Small intestine (tissue), 7 donors: ENCODE measurements around the gene IGF1R. TPM values are rescaled to one million over a fixed set of nuclear protein-coding genes. Genes with fewer than 3 reads are reported as not detected.

Source experiments
- DNase-seq, 2 donors: peaks; one replicate each; pipeline versions ENCODE4 v3.0.0 to v3.0.0-alpha.2; 2013
- FAIRE-seq: peaks from 2 replicates; lab custom pipeline; 2012; peaks lifted over from hg19 to GRCh38; lab: Jason Lieb, UNC
- H3K27ac ChIP-seq, 3 donors: one replicate each; pipeline ENCODE4 v1.5.1; 2013; ENCODE audit warnings: low read length in 2 of 3, mild to moderate bottlenecking in 2 of 3, control low read depth in 1 of 3, inconsistent platforms in 1 of 3, low read depth in 1 of 3, moderate library complexity in 1 of 3
- H3K27me3 ChIP-seq, 3 donors: one replicate each; pipeline ENCODE4 v1.6.1; 2013; ENCODE audit warnings: low read length in 3 of 3, inconsistent platforms in 1 of 3; ENCODE audit not compliant: control insufficient read depth in 3 of 3, insufficient read depth in 3 of 3
- H3K36me3 ChIP-seq, 3 donors: one replicate each; pipeline ENCODE4 v1.6.1; 2013; ENCODE audit warnings: low read length in 3 of 3, inconsistent platforms in 1 of 3, low read depth in 1 of 3, mild to moderate bottlenecking in 1 of 3, moderate library complexity in 1 of 3; ENCODE audit not compliant: control insufficient read depth in 3 of 3, insufficient read depth in 2 of 3
- H3K4me1 ChIP-seq, 3 donors: one replicate each; pipeline ENCODE4 v1.6.1; 2013; ENCODE audit warnings: low read length in 2 of 3, inconsistent platforms in 1 of 3, low read depth in 1 of 3, mild to moderate bottlenecking in 1 of 3, moderate library complexity in 1 of 3; ENCODE audit not compliant: control insufficient read depth in 3 of 3, insufficient read depth in 2 of 3
- H3K4me3 ChIP-seq, 3 donors: one replicate each; pipeline ENCODE4 v1.5.1; 2013; ENCODE audit warnings: low read length in 3 of 3, control low read depth in 1 of 3, inconsistent platforms in 1 of 3, low read depth in 1 of 3, mild to moderate bottlenecking in 1 of 3, moderate library complexity in 1 of 3
- H3K9me3 ChIP-seq, 2 donors: one replicate each; pipeline ENCODE4 v1.6.1; 2013; ENCODE audit warnings: low read depth in 1 of 2, low read length in 1 of 2; ENCODE audit not compliant: control insufficient read depth in 2 of 2, insufficient read depth in 1 of 2
- WGBS, 3 donors: extraction: QIAGEN DNeasy Blood & Tissue Kit; methylation state at CpG; one replicate each; pipeline ENCODE4 v1.1.7; 2013; 5-methylcytosine and 5-hydroxymethylcytosine counted together
- polyA plus RNA-seq, 4 donors: library from polyadenylated mRNA; stranded (reverse) in 3 of 4; unstranded in 1 of 4; fragments of 200-250 nt in 3 of 4; fragments of 120-200 nt in 1 of 4; gene quantifications; one replicate each; pipeline versions ENCODE4 v1.2.1 to v1.2.3, GENCODE V29; 2013
- donor health status: healthy with polysubstance abuse.
- donor health status: control.
- donor health status: control.
- donor health status: Bipolar disorder and iron deficiency.
- donor health status: healthy.

The IGF1R gene
- polyA plus RNA-seq, 4 donors, result 0.54 to 27.9 (median 3.8) TPM

- DNase-seq, result peak in 1 of 2 donors; percentile 46
- no peak for FAIRE-seq
- H3K27ac ChIP-seq, result peak overlapping the region in 2 of 3 donors; percentile 17 to 75
These were observed 151.4 kb downstream of the IGF1R start for GRCh38 chr15:98799461-98800390.

DNA sequence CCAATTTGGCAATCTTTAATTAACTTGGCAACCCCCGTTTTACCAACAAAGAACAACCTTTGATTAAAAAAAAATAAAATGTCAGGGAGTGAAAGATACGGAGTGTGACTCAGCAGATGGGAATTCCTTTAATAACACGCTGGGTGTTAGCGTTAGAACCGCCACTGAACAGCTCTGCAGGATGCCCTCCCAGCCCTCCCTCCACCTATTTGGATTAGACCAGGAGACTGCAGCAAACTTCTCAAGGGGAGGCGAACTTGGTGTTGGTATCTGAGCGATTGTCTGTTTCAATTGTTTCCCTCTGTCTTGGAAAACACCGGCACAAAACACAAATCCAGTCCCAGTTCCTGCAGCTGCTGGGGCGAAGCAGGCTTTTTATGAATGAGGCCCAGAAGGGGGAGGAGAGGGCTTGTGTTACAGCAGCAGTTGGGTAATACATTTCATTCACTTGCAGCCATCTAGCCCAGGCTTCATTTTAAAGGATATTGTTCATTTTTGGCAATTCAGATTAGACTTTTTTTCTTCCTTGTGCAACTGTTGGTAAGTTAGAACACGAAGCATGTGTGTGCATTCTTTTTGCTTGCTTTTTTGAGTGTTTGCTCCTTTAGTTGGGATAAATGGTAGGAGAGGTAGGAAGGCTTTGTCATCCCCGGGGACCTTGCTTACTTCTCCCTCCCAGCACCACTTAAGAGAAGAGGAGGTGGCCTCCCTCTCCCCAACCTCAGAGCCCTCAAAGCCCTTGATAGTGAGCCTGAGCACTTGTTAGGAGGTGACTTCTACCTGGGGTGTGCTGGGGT, 152.3 kb downstream of the IGF1R start:
- Histone ChIP-seq H3K9me3 (no peaks in the 10 kb centered on the region), H3K4me1 (peaks cover 15 to 69% (median 16%) of the 10 kb centered on the region in 3 donors), H3K27ac (peak overlapping the region in 2 of 3 donors; percentile 40 to 75), H3K4me3 (no peak overlapping the region), H3K36me3 (no peaks in the 10 kb centered on the region), H3K27me3 (no peaks in the 10 kb centered on the region)
- no peak for FAIRE-seq
- peak; percentile 75 to 91 for DNase-seq
- WGBS, 3 donors, result 9 to 21% (median 18%) methylated on average over 11 of the region's 11 CpGs

More at GRCh38 chr15:98799461-98800390, 151.4 kb downstream of the IGF1R start:
- Histone ChIP-seq H3K4me3 (no peak overlapping the region), H3K36me3 (no peaks in the 10 kb centered on the region), H3K9me3 (no peaks in the 10 kb centered on the region), H3K4me1 (peaks cover 13 to 66% (median 15%) of the 10 kb centered on the region in 3 donors), H3K27me3 (no peaks in the 10 kb centered on the region)
- WGBS, 3 donors, result 11 to 37% (median 36%) methylated on average over 11 of the region's 11 CpGs

- no peaks in the 10 kb centered on the region for H3K27me3 ChIP-seq
- FAIRE-seq (no peak), DNase-seq (no peak)
- H3K36me3 ChIP-seq, result no peaks in the 10 kb centered on the region
- H3K27ac ChIP-seq, result peak overlapping the region in 1 of 3 donors; percentile 75
- peaks cover 15 to 74% (median 16%) of the 10 kb centered on the region in 3 donors for H3K4me1 ChIP-seq
- no peaks in the 10 kb centered on the region for H3K9me3 ChIP-seq
- H3K4me3 ChIP-seq, result no peak overlapping the region
- 35 to 48% (median 42%) methylated on average over 6 of the region's 6 CpGs for WGBS, 3 donors
These were observed 152.9 kb downstream of the IGF1R start for GRCh38 chr15:98801234-98801561.

GRCh38 chr15:98802187-98802586, 153.8 kb downstream of the IGF1R start:
- FAIRE-seq, result no peak
- Histone ChIP-seq H3K4me3 (no peak overlapping the region), H3K4me1 (peaks cover 15 to 67% (median 16%) of the 10 kb centered on the region in 3 donors), H3K27me3 (no peaks in the 10 kb centered on the region), H3K36me3 (no peaks in the 10 kb centered on the region), H3K9me3 (no peaks in the 10 kb centered on the region), H3K27ac (peak overlapping the region in 1 of 3 donors; percentile 75)
- DNase-seq, result peak; percentile 86 to 90
- 36 to 80% (median 47%) methylated on average over 6 of the region's 6 CpGs for WGBS, 3 donors

GRCh38 chr15:98803228-98804056, 155.1 kb downstream of the IGF1R start:
- Histone ChIP-seq H3K36me3 (no peaks in the 10 kb centered on the region), H3K27me3 (no peaks in the 10 kb centered on the region), H3K9me3 (no peaks in the 10 kb centered on the region), H3K4me3 (no peak overlapping the region), H3K27ac (no peak overlapping the region), H3K4me1 (peaks cover 15 to 58% (median 16%) of the 10 kb centered on the region in 3 donors)
- FAIRE-seq (no peak), DNase-seq (no peak)
- WGBS, 3 donors, result 87 to 93% (median 89%) methylated on average over 14 of the region's 14 CpGs

DNA sequence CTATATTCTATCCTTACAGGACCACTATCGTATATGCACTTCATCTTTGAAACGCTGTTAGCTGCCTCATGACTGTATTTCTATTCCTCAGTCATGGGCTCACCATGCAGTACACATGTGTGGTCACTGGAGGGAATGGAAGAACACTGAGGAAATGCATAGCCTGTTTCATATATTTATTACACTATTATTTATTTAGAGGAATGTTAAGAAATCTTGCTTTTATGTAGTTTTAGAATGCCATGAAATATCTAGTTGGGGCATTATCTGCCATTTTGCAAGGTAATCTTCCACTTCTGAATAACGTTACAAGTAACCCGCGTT, 155.7 kb downstream of the IGF1R start:
- WGBS, 3 donors, result 89 to 92% (median 92%) methylated on average over 5 of the region's 5 CpGs

DNA sequence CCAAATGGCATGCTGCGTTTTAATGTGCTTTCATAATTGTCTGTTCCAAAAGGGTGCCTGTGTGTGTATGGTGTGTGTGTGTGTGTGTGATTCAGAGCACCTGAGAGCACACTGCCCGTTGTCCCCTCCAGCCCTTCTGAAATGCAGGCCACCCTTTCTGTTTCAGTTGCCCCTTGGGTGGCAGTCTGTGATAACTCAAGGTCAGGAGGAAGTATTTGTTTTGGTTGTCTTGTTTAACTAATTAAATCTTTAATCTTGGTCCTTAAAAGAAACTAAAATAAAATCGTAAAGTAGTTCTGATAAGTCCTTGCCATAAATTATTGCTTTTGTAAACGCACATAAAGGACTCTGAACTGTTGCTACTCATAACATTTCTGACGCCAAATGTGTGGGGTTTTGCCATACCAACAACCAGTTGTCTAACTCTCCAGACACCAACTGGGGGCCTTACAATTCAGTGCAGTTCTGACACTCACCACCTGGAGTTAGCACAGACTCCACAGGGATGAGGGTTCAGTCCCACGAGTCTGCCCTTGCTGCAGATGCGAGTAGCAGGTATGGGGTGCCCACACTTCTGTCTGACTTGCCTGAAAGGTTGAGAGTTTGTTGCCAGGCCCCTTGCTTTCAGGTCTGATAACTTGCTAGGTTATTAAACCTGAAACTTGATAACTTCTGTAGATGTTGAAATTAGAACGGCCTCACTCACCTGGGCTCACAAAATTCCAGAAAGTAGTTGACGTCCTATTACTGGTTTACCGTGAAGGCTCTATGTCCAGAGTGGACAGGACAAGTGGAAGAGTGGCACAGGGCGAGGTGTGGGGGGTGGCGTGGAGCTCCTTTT, 157.3 kb downstream of the IGF1R start:
- H3K27ac ChIP-seq, result peak overlapping the region in 2 of 3 donors; percentile 69 to 74
- no peaks in the 10 kb centered on the region for H3K27me3 ChIP-seq
- 19 to 60% (median 34%) methylated on average over 12 of the region's 12 CpGs for whole genome bisulfite sequencing, 3 donors
- H3K4me1 ChIP-seq, result peaks cover 5 to 39% (median 12%) of the 10 kb centered on the region in 3 donors
- H3K36me3 ChIP-seq, result no peaks in the 10 kb centered on the region
- no peak overlapping the region for H3K4me3 ChIP-seq
- no peaks in the 10 kb centered on the region for H3K9me3 ChIP-seq
- DNase-seq, result peak; percentile 73 to 83
- FAIRE-seq, result no peak

More for the DNA sequence above, 155.7 kb downstream of the IGF1R start:
- Histone ChIP-seq H3K4me3 (no peak overlapping the region), H3K36me3 (no peaks in the 10 kb centered on the region), H3K4me1 (peaks cover 15 to 52% (median 16%) of the 10 kb centered on the region in 3 donors), H3K9me3 (no peaks in the 10 kb centered on the region), H3K27me3 (no peaks in the 10 kb centered on the region), H3K27ac (no peak overlapping the region)
- no peak for DNase-seq
- FAIRE-seq, result no peak
